Measurements from ENCODE around the gene IFIT1B.

DNA sequence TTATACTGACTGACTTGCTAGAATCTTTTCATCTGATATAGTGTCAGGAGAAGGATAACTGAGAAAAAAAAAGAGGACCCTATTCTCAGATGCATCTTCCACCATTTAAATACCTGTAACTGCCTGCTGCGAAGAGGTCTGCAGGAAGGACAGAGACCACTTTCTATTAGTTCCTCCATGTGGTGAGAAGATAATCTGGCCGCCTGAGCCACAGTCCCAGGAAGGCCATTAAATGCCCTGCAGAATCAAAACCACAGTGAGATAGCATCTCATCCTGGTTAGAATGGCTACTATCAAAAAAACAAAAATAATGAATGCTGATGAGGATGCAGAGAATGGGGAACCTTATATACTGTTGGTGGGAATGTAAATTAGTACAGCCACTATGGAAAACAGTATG is 19.9 kb upstream of the IFIT1B start:
- no peak for TF ChIP-seq ZKSCAN1 (IDR thresholded peaks at IDR 0.05; ENCODE audit: low read depth, low read length)
- TF ChIP-seq, protein P1, sequence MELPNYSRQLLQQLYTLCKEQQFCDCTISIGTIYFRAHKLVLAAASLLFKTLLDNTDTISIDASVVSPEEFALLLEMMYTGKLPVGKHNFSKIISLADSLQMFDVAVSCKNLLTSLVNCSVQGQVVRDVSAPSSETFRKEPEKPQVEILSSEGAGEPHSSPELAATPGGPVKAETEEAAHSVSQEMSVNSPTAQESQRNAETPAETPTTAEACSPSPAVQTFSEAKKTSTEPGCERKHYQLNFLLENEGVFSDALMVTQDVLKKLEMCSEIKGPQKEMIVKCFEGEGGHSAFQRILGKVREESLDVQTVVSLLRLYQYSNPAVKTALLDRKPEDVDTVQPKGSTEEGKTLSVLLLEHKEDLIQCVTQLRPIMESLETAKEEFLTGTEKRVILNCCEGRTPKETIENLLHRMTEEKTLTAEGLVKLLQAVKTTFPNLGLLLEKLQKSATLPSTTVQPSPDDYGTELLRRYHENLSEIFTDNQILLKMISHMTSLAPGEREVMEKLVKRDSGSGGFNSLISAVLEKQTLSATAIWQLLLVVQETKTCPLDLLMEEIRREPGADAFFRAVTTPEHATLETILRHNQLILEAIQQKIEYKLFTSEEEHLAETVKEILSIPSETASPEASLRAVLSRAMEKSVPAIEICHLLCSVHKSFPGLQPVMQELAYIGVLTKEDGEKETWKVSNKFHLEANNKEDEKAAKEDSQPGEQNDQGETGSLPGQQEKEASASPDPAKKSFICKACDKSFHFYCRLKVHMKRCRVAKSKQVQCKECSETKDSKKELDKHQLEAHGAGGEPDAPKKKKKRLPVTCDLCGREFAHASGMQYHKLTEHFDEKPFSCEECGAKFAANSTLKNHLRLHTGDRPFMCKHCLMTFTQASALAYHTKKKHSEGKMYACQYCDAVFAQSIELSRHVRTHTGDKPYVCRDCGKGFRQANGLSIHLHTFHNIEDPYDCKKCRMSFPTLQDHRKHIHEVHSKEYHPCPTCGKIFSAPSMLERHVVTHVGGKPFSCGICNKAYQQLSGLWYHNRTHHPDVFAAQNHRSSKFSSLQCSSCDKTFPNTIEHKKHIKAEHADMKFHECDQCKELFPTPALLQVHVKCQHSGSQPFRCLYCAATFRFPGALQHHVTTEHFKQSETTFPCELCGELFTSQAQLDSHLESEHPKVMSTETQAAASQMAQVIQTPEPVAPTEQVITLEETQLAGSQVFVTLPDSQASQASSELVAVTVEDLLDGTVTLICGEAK (IDR thresholded peaks at IDR 0.05), result no peak
- TF ChIP-seq, protein P1 (CRISPR knock-in tag; IDR thresholded peaks at IDR 0.05), result no peak
- no peak for TF ChIP-seq POLR2A (conservative IDR thresholded peaks at IDR 0.05)
- TF ChIP-seq BHLHE40 (IDR thresholded peaks at IDR 0.05; ENCODE audit: low read length), result no peak
- TF ChIP-seq PRDM10 (IDR thresholded peaks at IDR 0.05; ENCODE audit: partially characterized antibody), result no peak
- TF ChIP-seq ELF4 (CRISPR knock-in tag; IDR thresholded peaks at IDR 0.05), result no peak
- no peak for TF ChIP-seq MIER1 (IDR thresholded peaks at IDR 0.05; ENCODE audit: low read depth)
- no peak for TF ChIP-seq NFE2L1 (tag; IDR thresholded peaks at IDR 0.05; ENCODE audit: borderline replicate concordance, low read depth)
- TF ChIP-seq EZH2 (IDR thresholded peaks at IDR 0.05; ENCODE audit: borderline replicate concordance, low read depth, low read length), result no peak
- no peak for TF ChIP-seq ZNF766 (CRISPR knock-in tag; conservative IDR thresholded peaks at IDR 0.05)
- no peak for TF ChIP-seq ZNF274 (IDR thresholded peaks at IDR 0.05; ENCODE audit: borderline replicate concordance, low read depth, low read length)
- TF ChIP-seq CTCF (IDR thresholded peaks at IDR 0.05 in 2 of 3, conservative IDR thresholded peaks at IDR 0.05 in 1 of 3; ENCODE audit: insufficient read depth in 2 of 3, low read depth in 1 of 3, low read length in 3 of 3), result no peak
- TF ChIP-seq ZNF347 (CRISPR knock-in tag; IDR thresholded peaks at IDR 0.05; ENCODE audit: low read depth), result no peak
- TF ChIP-seq E2F5 (CRISPR knock-in tag; IDR thresholded peaks at IDR 0.05), result no peak

All from K562 (cell line).